ACC112 (cell line): ENCODE results near the gene SRRM2.
A peak's percentile ranks its signal among the peaks of the same experiment; 100 is the strongest.

Experiments used
- H2AFZ ChIP-seq: fragments of 200-600 bp; sonication (generic); one replicate; pipeline ENCODE4 v1.6.0; 2017; ENCODE audit warnings: antibody characterized with exemption, low read length; ENCODE audit not compliant: unreplicated experiment
- H3K27ac ChIP-seq: fragments of 200-600 bp; sonication (generic); 2 replicates; pipeline ENCODE4 v1.5.1; 2014; ENCODE audit warnings: low read depth, mild to moderate bottlenecking, antibody characterized with exemption, low read length, moderate library complexity
- H3K27me3 ChIP-seq: fragments of 200-600 bp; sonication (generic); 2 replicates; pipeline ENCODE4 v1.6.1; 2014; ENCODE audit warnings: mild to moderate bottlenecking, antibody characterized with exemption, low read length, moderate library complexity, mixed read lengths; ENCODE audit not compliant: insufficient read depth
- H3K36me3 ChIP-seq: fragments of 200-600 bp; sonication (generic); 2 replicates; pipeline ENCODE4 v1.6.1; 2016; ENCODE audit warnings: mild to moderate bottlenecking, antibody characterized with exemption, low read length, moderate library complexity, mixed read lengths; ENCODE audit not compliant: insufficient read depth
- H3K4me1 ChIP-seq: fragments of 200-600 bp; sonication (generic); one replicate; pipeline ENCODE4 v1.6.1; 2016; ENCODE audit warnings: low read length, mixed read lengths; ENCODE audit not compliant: insufficient read depth, unreplicated experiment, control insufficient read depth
- H3K4me3 ChIP-seq: fragments of 200-600 bp; sonication (generic); 2 replicates; pipeline ENCODE4 v1.5.1; 2014; ENCODE audit warnings: mild to moderate bottlenecking, low read depth, low read length
- H3K79me2 ChIP-seq: fragments of 200-600 bp; sonication (generic); one replicate; pipeline ENCODE4 v1.6.0; 2016; ENCODE audit warnings: low read length; ENCODE audit not compliant: control insufficient read depth, unreplicated experiment, insufficient read depth

The SRRM2 gene

DNA sequence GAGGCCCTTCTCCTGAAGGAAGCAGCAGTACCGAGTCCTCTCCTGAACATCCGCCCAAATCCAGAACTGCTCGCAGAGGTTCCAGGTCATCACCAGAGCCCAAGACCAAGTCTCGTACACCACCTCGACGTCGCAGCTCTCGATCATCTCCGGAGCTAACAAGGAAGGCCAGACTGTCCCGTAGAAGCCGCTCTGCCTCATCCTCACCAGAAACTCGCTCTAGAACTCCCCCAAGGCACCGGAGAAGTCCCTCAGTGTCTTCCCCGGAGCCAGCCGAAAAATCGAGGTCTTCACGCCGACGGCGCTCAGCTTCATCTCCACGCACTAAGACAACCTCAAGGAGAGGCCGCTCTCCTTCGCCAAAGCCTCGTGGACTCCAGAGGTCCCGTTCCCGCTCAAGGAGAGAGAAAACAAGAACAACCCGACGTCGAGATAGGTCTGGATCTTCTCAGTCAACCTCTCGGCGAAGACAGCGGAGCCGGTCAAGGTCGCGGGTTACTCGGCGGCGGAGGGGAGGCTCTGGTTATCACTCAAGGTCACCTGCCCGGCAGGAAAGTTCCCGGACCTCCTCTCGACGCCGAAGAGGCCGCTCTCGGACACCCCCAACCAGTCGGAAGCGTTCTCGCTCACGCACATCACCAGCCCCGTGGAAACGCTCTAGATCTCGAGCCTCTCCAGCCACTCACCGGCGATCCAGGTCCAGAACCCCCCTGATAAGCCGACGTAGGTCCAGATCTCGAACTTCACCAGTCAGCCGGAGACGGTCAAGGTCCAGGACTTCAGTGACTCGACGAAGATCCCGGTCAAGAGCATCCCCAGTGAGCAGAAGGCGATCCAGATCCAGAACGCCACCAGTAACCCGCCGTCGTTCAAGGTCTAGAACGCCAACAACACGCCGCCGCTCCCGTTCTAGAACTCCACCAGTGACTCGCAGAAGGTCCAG lies 13.3 kb downstream of the SRRM2 start:
- peaks cover 71% of the 10 kb centered on the region for H3K79me2 ChIP-seq
- H3K4me1 ChIP-seq, result peaks cover 43% of the 10 kb centered on the region
- peaks cover 79% of the 10 kb centered on the region for H3K36me3 ChIP-seq
- no peak overlapping the region for H3K4me3 ChIP-seq
- no peak overlapping the region for H2AFZ ChIP-seq
- no peak overlapping the region for H3K27ac ChIP-seq
- no peaks in the 10 kb centered on the region for H3K27me3 ChIP-seq

DNA sequence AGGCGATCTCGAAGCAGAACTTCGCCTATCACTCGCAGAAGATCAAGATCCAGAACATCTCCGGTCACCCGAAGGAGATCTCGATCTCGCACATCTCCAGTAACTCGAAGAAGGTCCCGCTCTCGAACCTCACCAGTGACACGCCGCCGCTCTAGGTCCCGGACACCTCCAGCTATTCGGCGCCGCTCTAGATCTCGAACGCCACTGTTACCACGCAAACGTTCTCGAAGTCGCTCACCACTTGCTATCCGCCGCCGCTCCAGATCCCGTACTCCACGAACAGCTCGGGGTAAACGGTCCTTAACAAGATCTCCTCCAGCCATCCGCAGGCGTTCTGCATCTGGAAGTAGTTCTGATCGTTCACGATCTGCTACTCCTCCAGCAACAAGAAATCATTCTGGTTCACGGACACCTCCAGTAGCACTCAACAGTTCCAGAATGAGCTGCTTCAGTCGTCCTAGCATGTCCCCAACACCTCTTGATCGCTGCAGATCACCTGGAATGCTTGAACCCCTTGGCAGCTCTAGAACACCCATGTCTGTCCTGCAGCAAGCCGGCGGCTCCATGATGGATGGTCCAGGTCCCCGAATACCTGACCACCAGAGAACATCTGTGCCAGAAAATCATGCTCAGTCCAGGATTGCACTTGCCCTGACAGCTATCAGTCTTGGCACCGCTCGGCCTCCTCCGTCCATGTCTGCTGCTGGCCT lies 14.1 kb downstream of the SRRM2 start:
- Histone ChIP-seq H3K4me1 (peaks cover 50% of the 10 kb centered on the region), H3K4me3 (no peak overlapping the region), H3K36me3 (peaks cover 72% of the 10 kb centered on the region), H3K27ac (no peak overlapping the region), H3K27me3 (no peaks in the 10 kb centered on the region), H3K79me2 (peaks cover 71% of the 10 kb centered on the region), H2AFZ (no peak overlapping the region)

DNA sequence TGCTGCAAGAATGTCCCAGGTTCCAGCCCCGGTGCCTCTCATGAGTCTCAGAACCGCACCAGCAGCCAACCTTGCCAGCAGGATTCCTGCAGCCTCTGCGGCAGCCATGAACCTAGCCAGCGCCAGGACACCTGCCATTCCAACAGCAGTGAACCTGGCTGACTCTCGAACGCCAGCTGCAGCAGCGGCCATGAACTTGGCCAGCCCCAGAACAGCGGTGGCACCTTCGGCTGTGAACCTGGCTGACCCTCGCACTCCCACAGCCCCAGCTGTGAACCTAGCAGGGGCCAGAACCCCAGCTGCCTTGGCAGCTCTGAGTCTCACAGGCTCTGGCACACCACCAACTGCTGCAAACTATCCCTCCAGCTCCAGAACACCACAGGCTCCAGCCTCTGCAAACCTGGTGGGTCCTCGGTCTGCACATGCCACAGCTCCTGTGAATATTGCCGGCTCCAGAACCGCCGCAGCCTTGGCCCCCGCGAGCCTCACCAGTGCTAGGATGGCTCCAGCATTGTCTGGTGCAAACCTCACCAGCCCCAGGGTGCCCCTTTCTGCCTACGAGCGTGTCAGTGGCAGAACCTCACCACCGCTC lies 14.8 kb downstream of the SRRM2 start:
- H3K27me3 ChIP-seq, result no peaks in the 10 kb centered on the region
- H2AFZ ChIP-seq, result no peak overlapping the region
- H3K27ac ChIP-seq, result no peak overlapping the region
- peaks cover 53% of the 10 kb centered on the region for H3K4me1 ChIP-seq
- no peak overlapping the region for H3K4me3 ChIP-seq
- peaks cover 67% of the 10 kb centered on the region for H3K79me2 ChIP-seq
- peaks cover 65% of the 10 kb centered on the region for H3K36me3 ChIP-seq

DNA sequence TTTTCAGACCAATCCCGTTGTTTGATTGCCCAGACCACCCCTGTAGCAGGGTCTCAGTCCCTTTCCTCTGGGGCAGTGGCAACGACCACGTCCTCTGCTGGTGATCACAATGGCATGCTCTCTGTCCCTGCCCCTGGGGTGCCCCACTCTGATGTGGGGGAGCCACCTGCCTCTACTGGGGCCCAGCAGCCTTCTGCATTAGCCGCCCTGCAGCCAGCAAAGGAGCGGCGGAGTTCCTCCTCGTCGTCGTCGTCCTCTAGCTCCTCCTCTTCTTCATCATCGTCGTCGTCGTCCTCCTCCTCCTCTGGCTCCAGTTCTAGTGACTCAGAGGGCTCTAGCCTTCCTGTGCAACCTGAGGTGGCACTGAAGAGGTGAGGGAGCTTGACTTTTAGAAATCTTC lies 15.5 kb downstream of the SRRM2 start:
- peaks cover 61% of the 10 kb centered on the region for H3K79me2 ChIP-seq
- H3K27ac ChIP-seq, result peak overlapping the region; percentile 87
- H2AFZ ChIP-seq, result no peak overlapping the region
- no peaks in the 10 kb centered on the region for H3K27me3 ChIP-seq
- no peak overlapping the region for H3K4me3 ChIP-seq
- H3K4me1 ChIP-seq, result peaks cover 57% of the 10 kb centered on the region
- peaks cover 59% of the 10 kb centered on the region for H3K36me3 ChIP-seq

DNA sequence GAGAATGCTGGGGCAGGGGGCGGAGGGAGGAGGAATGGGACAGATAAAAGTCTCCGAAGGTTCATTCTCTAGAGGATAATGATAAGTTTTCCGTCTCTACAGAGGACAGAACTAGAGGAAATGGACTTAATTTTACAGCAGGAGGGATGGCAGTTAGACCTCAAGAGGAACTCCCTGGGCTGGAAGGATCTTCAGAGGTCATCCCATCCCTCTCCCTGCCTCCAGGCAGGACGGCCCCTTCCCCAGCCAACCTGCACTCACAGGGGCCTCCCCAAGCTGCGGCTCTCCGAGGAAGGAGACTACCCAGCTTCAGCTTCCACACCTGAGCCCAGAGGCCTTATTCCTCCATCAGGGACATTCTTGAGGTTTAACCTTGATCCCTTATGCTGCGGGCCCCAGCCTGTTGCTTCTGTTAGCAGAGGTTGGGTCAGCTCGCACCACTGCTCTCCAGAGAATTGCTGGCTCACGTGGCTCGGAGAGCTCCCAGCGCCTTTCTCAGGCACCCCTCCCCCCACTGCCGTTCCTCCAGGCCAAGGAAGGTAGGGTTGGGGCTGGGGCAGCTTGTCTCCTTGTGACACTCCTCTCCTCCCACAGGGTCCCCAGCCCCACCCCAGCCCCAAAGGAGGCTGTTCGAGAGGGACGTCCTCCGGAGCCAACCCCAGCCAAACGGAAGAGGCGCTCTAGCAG lies 16.1 kb downstream of the SRRM2 start:
- peaks cover 60% of the 10 kb centered on the region for H3K79me2 ChIP-seq
- no peaks in the 10 kb centered on the region for H3K27me3 ChIP-seq
- H3K4me1 ChIP-seq, result peaks cover 63% of the 10 kb centered on the region
- H3K4me3 ChIP-seq, result 0 out of 2 replicates have a peak overlapping the region, but pooled peaks have one; percentile 12
- peak overlapping the region; percentile 87 for H3K27ac ChIP-seq
- peaks cover 56% of the 10 kb centered on the region for H3K36me3 ChIP-seq
- H2AFZ ChIP-seq, result no peak overlapping the region

DNA sequence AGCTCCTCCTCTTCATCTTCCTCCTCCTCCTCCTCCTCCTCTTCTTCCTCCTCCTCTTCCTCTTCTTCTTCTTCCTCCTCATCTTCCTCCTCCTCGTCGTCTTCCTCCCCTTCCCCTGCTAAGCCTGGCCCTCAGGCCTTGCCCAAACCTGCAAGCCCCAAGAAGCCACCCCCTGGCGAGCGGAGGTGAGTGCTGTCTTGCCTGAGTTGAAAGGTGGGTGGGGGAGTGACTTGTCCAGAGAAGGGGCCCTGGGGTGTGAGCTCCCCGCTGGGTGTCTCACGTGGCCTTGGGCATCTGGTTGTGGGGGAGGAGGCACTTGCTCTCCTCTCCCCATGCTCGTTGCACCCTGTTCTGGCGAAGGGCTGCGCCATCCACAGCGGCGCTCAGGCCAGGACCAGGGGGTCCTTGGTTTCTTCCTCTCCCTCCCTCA lies 16.7 kb downstream of the SRRM2 start:
- Histone ChIP-seq H3K4me3 (0 out of 2 replicates have a peak overlapping the region, but pooled peaks have one; percentile 12), H3K27ac (peak overlapping the region; percentile 87), H3K36me3 (peaks cover 53% of the 10 kb centered on the region), H3K27me3 (no peaks in the 10 kb centered on the region), H2AFZ (no peak overlapping the region), H3K4me1 (peaks cover 64% of the 10 kb centered on the region), H3K79me2 (peaks cover 57% of the 10 kb centered on the region)

DNA sequence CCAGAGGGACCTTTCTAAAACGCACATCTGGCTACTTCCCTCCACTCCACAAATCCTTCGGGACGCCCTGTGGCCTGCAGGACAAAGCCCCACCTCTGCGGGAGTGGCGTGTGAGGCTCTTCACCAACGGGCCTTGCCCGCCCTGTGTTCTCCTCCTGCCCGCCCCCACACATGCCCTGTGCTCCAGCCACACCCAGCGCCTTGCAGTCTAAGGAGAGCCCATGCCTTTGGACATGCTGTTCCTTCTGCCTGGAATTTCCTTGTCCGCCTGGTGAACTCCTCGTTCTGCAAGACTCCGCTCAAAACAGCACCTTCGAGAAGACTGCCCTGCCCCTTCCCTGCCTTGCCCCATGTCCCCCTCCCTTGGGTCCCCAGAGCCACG lies 17.2 kb downstream of the SRRM2 start:
- Histone ChIP-seq H3K4me3 (peak overlapping the region; percentile 35; the same call in 1 of the 2 replicates), H3K27ac (peak overlapping the region; percentile 87), H2AFZ (no peak overlapping the region), H3K4me1 (peaks cover 64% of the 10 kb centered on the region), H3K36me3 (peaks cover 47% of the 10 kb centered on the region), H3K27me3 (no peaks in the 10 kb centered on the region), H3K79me2 (peaks cover 52% of the 10 kb centered on the region)

DNA sequence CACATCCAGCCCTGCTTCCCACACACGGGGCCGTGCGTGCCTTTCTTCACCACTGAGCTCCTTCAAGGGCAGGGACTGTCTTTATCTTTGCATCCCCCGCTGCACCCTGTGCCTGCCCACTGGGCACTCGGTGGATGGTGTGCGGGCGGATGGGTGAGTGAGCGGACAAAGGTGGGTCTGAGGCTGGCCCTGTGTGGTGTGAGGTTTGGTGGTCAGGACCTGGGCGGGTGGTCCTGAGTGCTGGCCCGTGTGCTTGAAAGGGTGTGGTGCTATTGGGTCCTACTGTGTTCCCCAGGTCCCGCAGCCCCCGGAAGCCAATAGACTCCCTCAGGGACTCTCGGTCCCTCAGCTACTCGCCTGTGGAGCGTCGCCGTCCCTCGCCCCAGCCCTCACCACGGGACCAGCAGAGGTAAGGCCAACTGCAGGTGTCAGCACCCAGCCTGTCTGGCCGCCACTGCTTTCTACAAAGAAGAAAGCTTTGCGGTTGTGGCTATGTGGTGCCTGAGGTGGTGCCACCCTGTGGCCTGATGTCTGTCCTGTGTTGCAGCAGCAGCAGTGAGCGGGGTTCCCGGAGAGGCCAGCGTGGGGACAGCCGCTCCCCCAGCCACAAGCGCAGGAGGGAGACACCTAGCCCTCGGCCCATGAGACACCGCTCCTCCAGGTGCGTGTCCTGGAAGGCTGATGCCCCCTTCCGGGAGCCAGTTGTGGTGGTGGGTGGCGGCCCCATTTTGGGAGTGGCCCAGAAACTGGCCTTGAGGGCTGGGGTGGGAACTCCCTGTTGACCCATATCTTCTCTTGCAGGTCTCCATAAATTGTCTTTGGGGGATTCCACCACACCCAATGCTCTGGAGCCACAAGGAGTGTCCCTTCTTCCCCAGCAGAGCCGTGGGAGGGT lies 17.9 kb downstream of the SRRM2 start:
- H3K79me2 ChIP-seq, result peaks cover 48% of the 10 kb centered on the region
- no peaks in the 10 kb centered on the region for H3K27me3 ChIP-seq
- no peak overlapping the region for H2AFZ ChIP-seq
- peaks cover 43% of the 10 kb centered on the region; the same call in 1 of the 2 replicates for H3K36me3 ChIP-seq
- peak overlapping the region; percentile 87 for H3K27ac ChIP-seq
- H3K4me3 ChIP-seq, result peak overlapping the region; percentile 35; the same call in 1 of the 2 replicates
- peaks cover 70% of the 10 kb centered on the region for H3K4me1 ChIP-seq

DNA sequence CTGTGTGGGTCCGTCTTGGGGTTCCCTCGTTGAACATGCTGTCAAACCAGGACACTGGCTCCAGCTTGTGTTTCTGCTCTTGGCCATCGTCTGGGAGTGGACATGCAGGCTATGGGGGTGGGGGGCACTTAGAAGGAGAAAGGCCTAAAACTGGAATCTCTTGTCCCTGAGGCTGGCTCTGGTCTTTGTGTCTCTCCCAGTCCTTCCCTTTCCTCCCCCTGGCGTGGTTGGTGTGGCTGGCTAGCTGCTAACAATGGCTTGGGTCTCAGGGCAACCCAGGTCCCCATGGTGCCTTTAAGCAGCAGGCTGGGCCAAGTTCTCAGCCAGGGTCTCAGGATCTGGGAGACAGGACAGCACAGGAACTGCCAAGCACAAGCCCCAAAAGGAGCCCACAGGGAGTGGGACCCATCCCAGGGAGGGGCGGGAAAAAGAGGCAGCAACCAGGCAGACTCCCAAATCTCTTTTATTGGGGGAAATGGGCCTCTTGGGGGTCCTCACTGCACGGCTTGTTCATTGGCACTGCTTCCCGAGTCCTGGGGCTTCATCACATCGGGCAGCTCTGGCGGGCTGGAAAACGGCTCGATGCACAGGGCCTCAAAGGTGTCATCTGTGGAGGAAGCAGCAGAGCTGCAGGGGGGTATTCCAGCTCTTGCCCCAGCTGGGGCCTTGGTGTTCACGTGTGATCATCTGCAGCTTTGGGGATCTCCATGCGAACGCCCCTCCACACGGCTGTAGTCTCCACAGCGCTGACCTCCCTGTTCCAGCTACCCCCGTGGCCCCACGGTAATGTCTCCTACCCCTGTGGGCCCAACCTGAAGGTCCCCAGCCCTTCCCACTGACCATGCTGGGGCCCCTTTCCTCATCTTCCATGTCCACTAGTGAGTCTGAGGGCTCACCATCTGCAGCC lies 19.3 kb downstream of the SRRM2 start:
- H2AFZ ChIP-seq, result no peak overlapping the region
- H3K4me3 ChIP-seq, result no peak overlapping the region
- H3K36me3 ChIP-seq, result peaks cover 30% of the 10 kb centered on the region; the same call in 1 of the 2 replicates
- no peaks in the 10 kb centered on the region for H3K27me3 ChIP-seq
- peaks cover 70% of the 10 kb centered on the region for H3K4me1 ChIP-seq
- H3K79me2 ChIP-seq, result peaks cover 49% of the 10 kb centered on the region
- H3K27ac ChIP-seq, result peak overlapping the region; percentile 87
